Thymus (tissue), 11 donors: ENCODE results near the gene NSUN2. TPM values are rescaled to one million over a fixed set of nuclear protein-coding genes. Genes with fewer than 3 reads are reported as not detected.
"Not testable (repeated sequence)": the region's sequence is repeated elsewhere in the genome, so short reads cannot be mapped to it uniquely, and the experiment has no call there.

ENCODE experiments used
- DNase-seq, 9 donors: peaks; one replicate each; pipeline ENCODE4 v3.0.0-alpha.2; 2013; ENCODE audit warnings: low spot score in 9 of 9, low read depth in 6 of 9, missing footprints in 1 of 9
- H3K27ac ChIP-seq, 2 donors: one replicate each; pipeline ENCODE4 v1.5.1; 2013; ENCODE audit warnings: control low read depth in 1 of 2, low read depth in 1 of 2, low read length in 1 of 2, mild to moderate bottlenecking in 1 of 2, moderate library complexity in 1 of 2
- H3K27me3 ChIP-seq, 2 donors: one replicate each; pipeline ENCODE4 v1.5.1; 2013; ENCODE audit warnings: low read length in 1 of 2; ENCODE audit not compliant: control insufficient read depth in 2 of 2, insufficient read depth in 1 of 2
- H3K36me3 ChIP-seq, 2 donors: one replicate each; pipeline ENCODE4 v1.5.1; 2013; ENCODE audit warnings: low read length in 1 of 2, mild to moderate bottlenecking in 1 of 2, moderate library complexity in 1 of 2; ENCODE audit not compliant: control insufficient read depth in 2 of 2, insufficient read depth in 2 of 2
- H3K4me1 ChIP-seq, 2 donors: one replicate each; pipeline ENCODE4 v1.5.1; 2013; ENCODE audit warnings: low read length in 2 of 2; ENCODE audit not compliant: control insufficient read depth in 2 of 2, insufficient read depth in 2 of 2
- H3K4me3 ChIP-seq, 2 donors: one replicate each; pipeline ENCODE4 v1.5.1; 2013; ENCODE audit warnings: low read length in 2 of 2, control low read depth in 1 of 2, mild to moderate bottlenecking in 1 of 2
- H3K9me3 ChIP-seq, 2 donors: one replicate each; pipeline ENCODE4 v1.5.1; 2013; ENCODE audit warnings: low read length in 1 of 2, mild to moderate bottlenecking in 1 of 2; ENCODE audit not compliant: control insufficient read depth in 2 of 2, insufficient read depth in 1 of 2
- WGBS: extraction: QIAGEN DNeasy Blood & Tissue Kit; methylation state at CpG from one replicate; pipeline ENCODE4 v1.1.7; 2013; 5-methylcytosine and 5-hydroxymethylcytosine counted together
- polyA plus RNA-seq: library from polyadenylated mRNA; stranded (reverse); fragments of 200-250 nt; gene quantifications from one replicate; pipeline ENCODE4 v1.2.3, GENCODE V29; 2013
- total RNA-seq: library from RNA; stranded (reverse); fragments of 120-200 nt; gene quantifications from one replicate; pipeline ENCODE4 v1.2.4, GENCODE V29; 2013
- donor health status: healthy.

Gene NSUN2
- total and polyA plus RNA-seq, 2 donors, result 43.9 to 68.1 TPM

DNA sequence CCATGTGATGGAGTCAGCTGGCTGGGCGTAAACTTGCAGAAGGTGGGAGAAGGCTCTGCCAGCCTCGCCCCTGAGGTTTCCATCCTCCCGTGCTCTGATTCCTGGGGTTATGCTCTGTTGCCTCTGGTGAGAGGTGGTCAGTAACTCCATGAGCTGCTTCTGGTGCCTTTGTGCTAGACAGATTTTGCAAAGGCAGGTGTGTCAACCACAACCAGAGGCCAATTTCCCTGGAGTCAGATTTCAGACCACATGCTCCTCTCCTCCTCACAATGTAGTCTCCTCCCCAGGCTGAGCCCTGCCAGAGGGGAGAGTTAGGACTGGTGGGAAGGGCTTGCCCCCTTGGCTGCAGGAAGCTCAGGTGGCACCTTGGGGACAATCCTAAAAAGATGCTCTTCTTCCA is 41.6 kb upstream of the NSUN2 start:
- no peaks in the 10 kb centered on the region for H3K4me1 ChIP-seq
- no peak overlapping the region for H3K4me3 ChIP-seq
- no peaks in the 10 kb centered on the region for H3K9me3 ChIP-seq
- no peak overlapping the region for H3K27ac ChIP-seq
- H3K36me3 ChIP-seq, result no peaks in the 10 kb centered on the region
- DNase-seq, result no peak
- 95% methylated on average over 3 of the region's 3 CpGs for whole genome bisulfite sequencing
- H3K27me3 ChIP-seq, result no peaks in the 10 kb centered on the region

DNA sequence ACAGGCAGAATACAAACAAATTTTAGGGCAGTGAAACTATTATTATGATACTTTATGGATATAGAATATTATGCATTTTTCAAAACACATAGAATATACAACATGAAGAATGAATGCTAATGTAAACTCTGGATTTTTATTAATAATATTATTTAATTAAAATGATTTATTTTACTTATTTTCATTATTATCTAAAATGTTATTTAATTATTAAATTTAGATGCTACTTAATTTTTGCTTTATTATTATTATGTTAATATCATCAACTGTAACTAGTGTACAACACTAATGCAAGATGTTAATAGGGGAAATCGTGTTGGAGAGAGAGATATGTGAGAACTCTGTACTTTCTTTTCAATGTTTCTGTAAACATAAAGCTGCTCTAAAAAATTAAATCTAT is 41.1 kb upstream of the NSUN2 start:
- Histone ChIP-seq H3K27ac (no peak overlapping the region), H3K4me1 (no peaks in the 10 kb centered on the region), H3K27me3 (no peaks in the 10 kb centered on the region), H3K4me3 (no peak overlapping the region), H3K36me3 (no peaks in the 10 kb centered on the region), H3K9me3 (no peaks in the 10 kb centered on the region)
- DNase-seq, result no peak
- WGBS, result 97% methylated on average over 1 of the region's 1 CpG

DNA sequence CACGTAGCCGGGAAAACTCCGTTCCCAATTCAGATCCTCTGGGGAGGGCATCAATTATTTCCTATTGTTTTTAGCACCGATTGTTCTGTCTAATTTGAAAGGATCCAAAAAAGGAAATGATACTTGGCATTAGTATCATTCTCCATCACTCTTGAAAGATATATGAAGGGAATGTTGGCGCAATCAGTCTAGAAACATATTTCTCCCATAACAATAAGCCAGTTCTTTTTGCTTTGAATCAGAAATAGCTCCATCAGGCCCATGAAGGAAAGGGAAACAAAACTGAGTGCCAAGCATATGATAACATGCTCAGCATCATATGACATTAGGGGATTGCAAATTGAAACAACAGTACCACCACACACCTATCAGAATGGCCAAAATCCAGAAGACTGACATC is 40.2 kb upstream of the NSUN2 start:
- 97% methylated on average over 5 of the region's 5 CpGs for WGBS
- Histone ChIP-seq H3K36me3 (no peaks in the 10 kb centered on the region), H3K27me3 (no peaks in the 10 kb centered on the region)

DNA sequence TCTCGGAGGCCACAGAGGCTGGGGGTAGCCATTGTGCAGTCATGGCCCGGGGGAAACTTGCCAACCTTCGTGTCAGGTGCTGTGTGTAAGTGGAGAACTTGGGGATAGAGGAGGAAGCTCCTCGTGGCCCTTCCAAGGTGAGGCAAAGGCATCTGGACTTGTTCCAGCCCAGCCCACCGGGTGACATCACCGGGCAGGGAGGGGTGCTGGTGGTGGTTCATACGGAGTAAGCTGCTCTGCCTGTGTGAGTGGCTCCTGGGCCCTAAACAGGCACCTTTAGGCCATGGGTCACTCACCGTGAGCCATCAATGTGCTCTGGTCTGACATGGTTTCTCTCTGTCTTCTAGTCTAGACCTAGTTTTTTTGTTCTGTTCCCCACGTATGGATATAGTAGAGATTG is 35.9 kb upstream of the NSUN2 start:
- 93% methylated on average over 9 of the region's 9 CpGs for WGBS
- not testable (repeated sequence) for H3K36me3 ChIP-seq, H3K9me3 ChIP-seq, H3K4me1 ChIP-seq, H3K27ac ChIP-seq, H3K4me3 ChIP-seq, DNase-seq, H3K27me3 ChIP-seq

More for the DNA sequence above, 40.2 kb upstream of the NSUN2 start:
- H3K4me1 ChIP-seq, result no peaks in the 10 kb centered on the region
- no peak overlapping the region for H3K27ac ChIP-seq
- no peaks in the 10 kb centered on the region for H3K9me3 ChIP-seq
- H3K4me3 ChIP-seq, result no peak overlapping the region
- no peak for DNase-seq

DNA sequence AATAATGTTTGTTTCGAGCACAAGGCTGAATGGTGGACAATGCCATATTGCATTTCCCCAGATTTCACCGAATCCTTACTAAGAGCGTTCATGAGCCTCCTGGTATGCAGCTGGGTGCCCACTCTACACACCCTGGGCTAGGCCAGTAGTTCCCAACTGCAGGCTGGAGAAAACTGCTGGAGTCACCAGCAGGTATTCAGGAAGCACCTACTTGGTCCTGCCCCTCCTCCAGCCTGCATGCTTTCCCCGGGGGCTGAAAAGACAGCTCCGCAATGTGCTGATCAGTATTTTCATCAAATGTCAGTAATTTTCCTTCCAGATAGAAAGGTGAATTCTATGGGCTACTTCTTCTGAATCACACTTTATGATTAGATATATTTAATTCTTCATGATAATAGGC is 34.8 kb upstream of the NSUN2 start:
- Histone ChIP-seq H3K4me3 (no peak overlapping the region), H3K27me3 (no peaks in the 10 kb centered on the region)
- 98% methylated on average over 5 of the region's 5 CpGs for WGBS

DNA sequence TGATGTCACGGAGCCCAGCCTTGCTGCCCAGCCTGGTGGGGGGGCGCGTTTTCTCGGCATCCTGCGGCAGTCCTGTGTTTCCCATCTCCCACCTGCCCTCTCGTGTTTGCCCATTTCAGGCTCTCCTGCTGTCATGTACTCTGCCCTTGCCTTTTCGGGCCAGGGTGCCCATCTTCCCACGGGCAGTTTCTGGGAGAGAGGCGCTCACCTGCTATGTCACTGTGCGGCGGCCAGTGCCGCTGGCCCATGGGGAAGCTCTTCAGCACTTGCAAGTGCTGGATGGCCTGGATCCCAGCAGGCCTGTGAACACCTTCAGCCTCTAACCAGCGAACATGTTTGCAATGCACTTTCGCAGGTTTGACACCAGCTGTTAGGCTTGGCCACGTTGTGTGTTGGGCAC is 33.9 kb upstream of the NSUN2 start:
- H3K4me3 ChIP-seq, result no peak overlapping the region
- DNase-seq, result no peak
- no peak overlapping the region for H3K27ac ChIP-seq
- no peaks in the 10 kb centered on the region for H3K4me1 ChIP-seq
- WGBS, result 95% methylated on average over 15 of the region's 15 CpGs
- no peaks in the 10 kb centered on the region for H3K36me3 ChIP-seq
- H3K27me3 ChIP-seq, result no peaks in the 10 kb centered on the region
- peaks cover 0 to 3% of the 10 kb centered on the region in 2 donors for H3K9me3 ChIP-seq

More for the DNA sequence above, 34.8 kb upstream of the NSUN2 start:
- DNase-seq, result no peak
- Histone ChIP-seq H3K4me1 (no peaks in the 10 kb centered on the region), H3K27ac (no peak overlapping the region), H3K36me3 (no peaks in the 10 kb centered on the region), H3K9me3 (no peaks in the 10 kb centered on the region)

DNA sequence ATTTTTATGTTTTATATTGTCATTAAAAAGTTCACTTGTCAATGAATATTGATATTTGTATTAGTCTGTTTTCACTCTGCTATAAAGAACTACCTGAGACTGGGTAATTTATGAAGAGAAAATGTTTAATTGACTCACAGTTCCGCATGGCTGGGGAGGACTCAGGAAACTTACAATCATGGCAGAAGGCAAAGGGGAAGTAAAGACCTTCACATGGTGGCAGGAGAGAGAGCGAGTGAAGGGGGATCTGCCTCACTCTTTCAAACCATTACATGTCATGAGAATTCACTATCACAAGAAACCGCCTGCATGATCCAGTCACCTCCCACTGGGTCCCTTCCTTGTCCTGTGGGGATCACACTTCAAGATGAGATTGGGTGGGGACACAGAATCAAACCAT is 27.8 kb upstream of the NSUN2 start:
- Histone ChIP-seq H3K36me3 (peaks cover 11 to 14% of the 10 kb centered on the region in 2 donors), H3K9me3 (peaks cover 2 to 8% of the 10 kb centered on the region in 2 donors), H3K27ac (no peak overlapping the region), H3K27me3 (no peaks in the 10 kb centered on the region), H3K4me3 (no peak overlapping the region), H3K4me1 (peaks cover 0 to 3% of the 10 kb centered on the region in 2 donors)
- 94% methylated on average over 3 of the region's 3 CpGs for WGBS
- DNase-seq, result no peak

DNA sequence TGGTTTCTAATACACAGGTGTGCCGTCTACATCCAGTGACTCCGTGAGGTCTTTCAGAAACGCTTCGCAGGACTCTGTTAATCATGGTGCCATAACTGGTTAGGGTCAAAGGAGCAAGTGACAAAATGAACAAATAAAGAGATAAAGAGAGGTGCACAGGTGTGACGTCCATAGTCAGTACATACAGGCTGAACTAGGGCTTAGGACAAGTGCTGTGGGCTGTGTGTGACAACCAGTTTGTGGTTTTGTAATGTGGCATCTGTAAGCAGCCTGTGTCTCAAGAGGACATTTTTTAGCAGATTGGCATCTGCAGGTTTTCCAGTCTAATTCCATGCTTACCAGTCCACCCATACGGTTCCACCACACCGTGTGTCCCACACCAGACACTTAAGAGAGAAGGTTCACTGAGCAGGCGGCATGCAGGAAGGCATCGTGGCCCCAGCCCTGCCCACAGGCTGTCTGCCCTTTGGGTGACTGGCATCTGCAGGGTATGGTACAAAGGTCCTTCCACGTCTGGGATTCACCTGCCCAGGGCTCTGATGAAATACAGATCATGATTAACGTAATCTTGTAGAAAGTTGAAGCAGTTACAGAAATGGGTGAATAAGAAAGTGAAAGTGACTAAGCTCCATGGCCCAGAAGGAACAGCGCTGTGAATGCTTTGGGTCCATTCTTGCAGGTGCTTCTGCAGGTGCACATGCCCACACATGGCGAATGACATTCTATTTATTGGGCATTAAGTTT is 27.3 kb upstream of the NSUN2 start:
- peaks cover 0 to 3% of the 10 kb centered on the region in 2 donors for H3K4me1 ChIP-seq
- peak overlapping the region in 1 of 2 donors; percentile 2 for H3K27ac ChIP-seq

DNA sequence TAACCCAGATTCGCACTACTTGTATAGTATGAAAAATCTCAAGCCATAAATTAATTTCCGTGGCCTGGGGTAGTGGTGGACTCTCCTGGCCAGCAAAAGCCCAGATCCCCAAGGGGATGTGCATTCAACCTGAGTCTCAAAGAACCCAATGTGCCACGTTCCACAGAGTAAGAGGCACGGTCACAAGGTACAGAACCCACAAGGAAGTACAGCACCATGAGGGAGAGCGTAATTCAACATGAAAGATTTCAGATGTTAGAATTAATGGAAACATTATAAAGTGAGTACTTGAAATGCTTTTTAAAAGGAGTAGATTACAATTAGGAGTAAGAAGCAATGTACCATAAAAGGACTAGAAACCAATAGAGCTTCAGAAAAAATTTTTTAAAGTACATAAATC is 23.8 kb upstream of the NSUN2 start:
- 97% methylated on average over 5 of the region's 5 CpGs for WGBS
- Histone ChIP-seq H3K4me1 (peaks cover 0 to 3% of the 10 kb centered on the region in 2 donors), H3K4me3 (no peak overlapping the region), H3K36me3 (peaks cover 14 to 15% of the 10 kb centered on the region in 2 donors), H3K27ac (no peak overlapping the region), H3K9me3 (peaks cover 2 to 4% of the 10 kb centered on the region in 2 donors), H3K27me3 (no peaks in the 10 kb centered on the region)
- peak in 1 of 9 donors; percentile 11 for DNase-seq

More for the DNA sequence above, 27.3 kb upstream of the NSUN2 start:
- H3K36me3 ChIP-seq, result peaks cover 11 to 14% of the 10 kb centered on the region in 2 donors
- no peak overlapping the region for H3K4me3 ChIP-seq
- 85% methylated on average over 13 of the region's 13 CpGs for WGBS
- no peaks in the 10 kb centered on the region for H3K27me3 ChIP-seq
- peak in 1 of 9 donors; percentile 32 for DNase-seq
- peaks cover 2 to 8% of the 10 kb centered on the region in 2 donors for H3K9me3 ChIP-seq
